ENCODE results near the gene KBTBD7. TPM values are rescaled to one million over a fixed set of nuclear protein-coding genes. Genes with fewer than 3 reads are reported as not detected.

KBTBD7 gene
- total RNA-seq, 1 donor from 2014 or later: 14.4 TPM

GRCh38 chr13:41220401-41220800, 26.0 kb upstream of the KBTBD7 start:
- no peak overlapping the region for H3K4me3 Mint-ChIP-seq (ENCODE audit: low read depth)
- no peaks in the 10 kb centered on the region for H3K9me3 Mint-ChIP-seq (ENCODE audit: low read depth)
- peaks cover 7% of the 10 kb centered on the region for H3K36me3 Mint-ChIP-seq (ENCODE audit: insufficient read depth)
- no peak for TF ChIP-seq CTCF (IDR thresholded peaks at IDR 0.05; ENCODE audit: unreplicated experiment)
- no peak for DNase-seq (ENCODE audit: low spot score, unreplicated experiment)
- H3K4me1 Mint-ChIP-seq (ENCODE audit: low read depth): peaks cover 4% of the 10 kb centered on the region
- peak overlapping the region; percentile 45 for H3K27ac Mint-ChIP-seq
- H3K27me3 Mint-ChIP-seq: no peaks in the 10 kb centered on the region

GRCh38 chr13:41216160-41216559, 21.8 kb upstream of the KBTBD7 start:
- no peaks in the 10 kb centered on the region for H3K27me3 Mint-ChIP-seq
- no peak overlapping the region for H3K4me3 Mint-ChIP-seq (ENCODE audit: low read depth)
- no peaks in the 10 kb centered on the region for H3K4me1 Mint-ChIP-seq (ENCODE audit: low read depth)
- H3K36me3 Mint-ChIP-seq (ENCODE audit: insufficient read depth): peaks cover 11% of the 10 kb centered on the region
- TF ChIP-seq CTCF (IDR thresholded peaks at IDR 0.05; ENCODE audit: unreplicated experiment): no peak
- DNase-seq (ENCODE audit: low spot score, unreplicated experiment): no peak
- H3K27ac Mint-ChIP-seq: no peak overlapping the region
- peaks cover 6% of the 10 kb centered on the region for H3K9me3 Mint-ChIP-seq (ENCODE audit: low read depth)

DNA sequence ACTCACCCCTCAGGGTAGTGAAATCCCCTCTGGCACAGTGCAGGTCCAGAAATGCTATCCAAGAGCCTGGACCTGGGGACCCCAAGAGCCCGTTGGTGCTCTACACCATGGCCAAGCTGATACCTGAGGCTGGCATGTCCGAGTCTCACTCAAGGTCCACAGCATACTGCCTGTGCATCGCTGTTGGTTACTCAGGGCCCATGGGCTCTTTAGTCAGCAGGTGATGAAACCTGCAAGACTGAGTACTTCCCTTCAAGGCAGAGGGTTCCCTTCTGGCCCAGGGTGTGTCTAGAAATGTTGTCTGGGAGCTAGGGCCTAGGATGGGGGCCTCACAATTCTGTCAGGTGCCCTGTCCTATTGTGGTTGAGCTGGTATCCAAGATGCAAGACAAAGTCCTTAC, 19.6 kb upstream of the KBTBD7 start:
- Mint-ChIP-seq H3K9me3 (ENCODE audit: low read depth) (peaks cover 20% of the 10 kb centered on the region), H3K4me1 (ENCODE audit: low read depth) (no peaks in the 10 kb centered on the region), H3K27me3 (no peaks in the 10 kb centered on the region), H3K36me3 (ENCODE audit: insufficient read depth) (peaks cover 13% of the 10 kb centered on the region), H3K4me3 (ENCODE audit: low read depth) (no peak overlapping the region), H3K27ac (no peak overlapping the region)
- no peak for DNase-seq (ENCODE audit: low spot score, unreplicated experiment)
- TF ChIP-seq CTCF (IDR thresholded peaks at IDR 0.05; ENCODE audit: unreplicated experiment): no peak

GRCh38 chr13:41213316-41213715, 18.9 kb upstream of the KBTBD7 start:
- no peak for DNase-seq (ENCODE audit: low spot score, unreplicated experiment)
- Mint-ChIP-seq H3K4me1 (ENCODE audit: low read depth) (no peaks in the 10 kb centered on the region), H3K27me3 (no peaks in the 10 kb centered on the region), H3K9me3 (ENCODE audit: low read depth) (peaks cover 21% of the 10 kb centered on the region), H3K36me3 (ENCODE audit: insufficient read depth) (peaks cover 13% of the 10 kb centered on the region), H3K4me3 (ENCODE audit: low read depth) (no peak overlapping the region), H3K27ac (no peak overlapping the region)
- TF ChIP-seq CTCF (IDR thresholded peaks at IDR 0.05; ENCODE audit: unreplicated experiment): no peak

DNA sequence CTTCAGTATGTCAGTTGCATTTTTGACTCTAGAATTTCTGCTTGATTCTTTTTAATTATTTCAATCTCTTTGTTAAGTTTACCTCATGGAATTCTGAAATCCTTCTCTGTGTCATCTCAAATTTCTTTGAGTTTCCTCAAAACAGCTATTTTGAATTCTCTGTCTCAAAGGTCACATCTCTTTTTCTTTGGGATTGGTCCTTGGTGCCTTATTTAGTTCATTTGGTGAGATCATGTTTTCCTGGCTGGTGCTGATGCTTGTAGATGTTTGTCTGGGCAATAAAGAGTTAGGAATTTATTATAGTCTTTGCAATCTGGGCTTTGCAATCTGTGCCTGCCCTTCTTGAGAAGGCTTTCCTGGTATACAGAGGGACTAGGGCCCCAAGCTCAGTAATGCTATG, 18.5 kb upstream of the KBTBD7 start:
- Mint-ChIP-seq H3K4me3 (ENCODE audit: low read depth) (no peak overlapping the region), H3K36me3 (ENCODE audit: insufficient read depth) (peaks cover 13% of the 10 kb centered on the region), H3K9me3 (ENCODE audit: low read depth) (peaks cover 25% of the 10 kb centered on the region), H3K27ac (no peak overlapping the region), H3K4me1 (ENCODE audit: low read depth) (no peaks in the 10 kb centered on the region), H3K27me3 (no peaks in the 10 kb centered on the region)
- no peak for TF ChIP-seq CTCF (IDR thresholded peaks at IDR 0.05; ENCODE audit: unreplicated experiment)
- DNase-seq (ENCODE audit: low spot score, unreplicated experiment): no peak
